ENCODE data around the gene SLCO1B3. TPM values are rescaled to one million over a fixed set of nuclear protein-coding genes. Genes with fewer than 3 reads are reported as not detected.
"Not testable (repeated sequence)": the region's sequence is repeated elsewhere in the genome, so short reads cannot be mapped to it uniquely, and the experiment has no call there.

The SLCO1B3 gene, protein sequence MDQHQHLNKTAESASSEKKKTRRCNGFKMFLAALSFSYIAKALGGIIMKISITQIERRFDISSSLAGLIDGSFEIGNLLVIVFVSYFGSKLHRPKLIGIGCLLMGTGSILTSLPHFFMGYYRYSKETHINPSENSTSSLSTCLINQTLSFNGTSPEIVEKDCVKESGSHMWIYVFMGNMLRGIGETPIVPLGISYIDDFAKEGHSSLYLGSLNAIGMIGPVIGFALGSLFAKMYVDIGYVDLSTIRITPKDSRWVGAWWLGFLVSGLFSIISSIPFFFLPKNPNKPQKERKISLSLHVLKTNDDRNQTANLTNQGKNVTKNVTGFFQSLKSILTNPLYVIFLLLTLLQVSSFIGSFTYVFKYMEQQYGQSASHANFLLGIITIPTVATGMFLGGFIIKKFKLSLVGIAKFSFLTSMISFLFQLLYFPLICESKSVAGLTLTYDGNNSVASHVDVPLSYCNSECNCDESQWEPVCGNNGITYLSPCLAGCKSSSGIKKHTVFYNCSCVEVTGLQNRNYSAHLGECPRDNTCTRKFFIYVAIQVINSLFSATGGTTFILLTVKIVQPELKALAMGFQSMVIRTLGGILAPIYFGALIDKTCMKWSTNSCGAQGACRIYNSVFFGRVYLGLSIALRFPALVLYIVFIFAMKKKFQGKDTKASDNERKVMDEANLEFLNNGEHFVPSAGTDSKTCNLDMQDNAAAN
- 2.6 and 3.2 TPM in 2 replicates for total RNA-seq (2014; rRNA removed; shearing (Covaris generic))

DNA sequence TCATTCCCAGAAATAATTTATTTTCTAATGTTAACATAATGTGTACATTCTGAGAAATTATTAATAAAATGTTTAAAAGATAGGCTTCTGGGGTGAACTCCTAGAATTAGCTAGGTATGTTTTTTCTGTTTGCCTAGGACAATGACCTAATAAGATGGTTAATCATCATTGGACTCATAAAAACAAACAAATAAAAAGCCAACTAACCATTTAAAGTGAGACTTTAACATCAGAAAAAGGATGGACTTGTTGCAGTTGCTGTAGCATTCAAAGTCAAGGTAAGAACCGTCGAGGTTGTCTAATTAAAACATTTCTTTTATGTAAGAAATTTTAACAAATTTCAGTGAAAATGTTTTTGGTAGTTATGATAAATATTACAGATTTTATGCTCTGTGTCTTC, at the start of gene SLCO1B3:
Gene SLCO1B3, plus strand, starts transcription at position 219 of the 400 bp plus-strand sequence. CDS start 5,034 bp downstream, outside the sequence.
- peak; percentile 19 for DNase-seq (ENCODE audit: low spot score)

DNA sequence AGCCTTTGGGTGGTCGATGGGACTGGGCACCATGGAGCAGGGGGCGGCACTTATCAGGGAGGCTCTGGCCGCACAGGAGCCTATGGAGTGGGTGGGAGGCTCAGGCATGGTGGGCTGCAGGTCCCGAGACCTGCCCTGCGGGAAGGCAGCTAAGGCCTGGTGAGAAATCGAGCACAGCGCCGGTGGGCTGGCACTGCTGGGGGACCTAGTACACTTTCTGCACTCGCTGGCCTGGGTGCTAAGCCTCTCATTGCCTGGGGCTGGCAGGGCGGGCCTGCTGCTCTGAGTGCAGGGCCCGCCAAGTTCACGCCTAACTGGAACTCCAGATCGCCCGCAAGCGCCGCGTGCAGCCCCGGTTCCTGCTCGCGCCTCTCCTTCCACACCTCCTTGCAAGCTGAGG, 33.1 kb upstream of the SLCO1B3 start:
- DNase-seq (ENCODE audit: low spot score) = no peak

DNA sequence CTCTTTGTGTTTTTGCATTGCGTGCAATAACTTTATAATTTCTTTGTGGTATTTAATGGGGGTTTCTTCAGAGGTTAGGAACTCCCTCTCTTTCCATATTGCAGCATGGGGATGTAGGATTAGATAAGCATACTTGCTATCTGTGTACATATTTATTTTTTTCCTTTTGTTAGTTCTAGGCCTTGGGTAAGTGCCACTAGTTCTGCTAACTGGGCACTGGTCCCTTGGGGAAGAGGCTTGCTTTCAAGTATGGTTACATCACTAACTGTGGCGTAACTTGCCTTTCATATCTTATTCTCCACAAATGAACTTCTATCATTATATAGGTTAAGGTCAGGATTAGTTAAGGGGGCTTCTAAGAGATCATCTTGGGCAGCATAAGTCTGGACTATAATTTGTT, 31.5 kb upstream of the SLCO1B3 start:
- DNase-seq (ENCODE audit: low spot score) = no peak

DNA sequence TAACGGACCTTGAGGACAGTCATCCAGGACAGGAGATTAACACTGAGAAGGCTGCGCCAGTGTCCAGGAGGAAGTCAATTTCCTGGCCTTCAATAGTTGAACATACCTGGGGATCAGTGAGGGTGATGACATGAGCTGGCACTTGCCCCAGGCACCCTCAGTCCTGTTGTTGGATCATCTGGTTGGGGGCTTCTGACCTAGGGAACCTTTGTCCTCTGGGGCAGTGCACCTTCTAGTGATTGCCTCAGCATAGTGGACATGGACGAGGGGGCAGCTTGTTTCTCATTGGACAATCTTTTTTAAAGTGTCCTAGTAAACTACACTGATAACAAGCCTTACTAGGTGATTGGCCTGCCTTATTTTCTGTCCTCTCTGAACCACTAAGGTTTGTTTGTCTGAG, 30.5 kb upstream of the SLCO1B3 start:
- not testable (repeated sequence) for DNase-seq (ENCODE audit: low spot score)

DNA sequence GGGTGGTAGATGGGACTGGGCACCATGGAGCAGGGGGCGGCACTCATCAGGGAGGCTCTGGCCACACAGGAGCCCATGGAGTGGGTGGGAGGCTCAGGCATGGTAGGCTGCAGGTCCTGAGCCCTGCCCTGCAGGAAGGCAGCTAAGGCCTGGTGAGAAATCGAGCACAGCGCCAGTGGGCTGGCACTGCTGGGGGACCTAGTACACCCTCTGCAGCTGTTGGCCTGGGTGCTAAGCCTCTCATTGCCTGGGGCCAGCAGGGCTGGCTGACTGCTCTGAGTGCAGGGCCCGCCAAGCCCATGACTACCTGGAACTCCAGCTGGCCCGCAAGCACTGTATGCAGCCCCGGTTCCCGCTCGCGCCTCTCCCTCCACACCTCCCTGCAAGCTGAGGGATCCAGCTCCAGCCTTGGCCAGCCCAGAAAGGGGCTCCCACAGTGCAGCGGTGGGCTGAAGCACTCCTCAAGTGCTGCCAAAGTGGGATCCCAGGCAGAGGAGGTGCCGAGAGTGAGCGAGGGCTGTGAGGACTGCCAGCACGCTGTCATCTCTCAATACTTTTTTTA, 26.6 kb upstream of the SLCO1B3 start:
- DNase-seq (ENCODE audit: low spot score) = not testable (repeated sequence)

DNA sequence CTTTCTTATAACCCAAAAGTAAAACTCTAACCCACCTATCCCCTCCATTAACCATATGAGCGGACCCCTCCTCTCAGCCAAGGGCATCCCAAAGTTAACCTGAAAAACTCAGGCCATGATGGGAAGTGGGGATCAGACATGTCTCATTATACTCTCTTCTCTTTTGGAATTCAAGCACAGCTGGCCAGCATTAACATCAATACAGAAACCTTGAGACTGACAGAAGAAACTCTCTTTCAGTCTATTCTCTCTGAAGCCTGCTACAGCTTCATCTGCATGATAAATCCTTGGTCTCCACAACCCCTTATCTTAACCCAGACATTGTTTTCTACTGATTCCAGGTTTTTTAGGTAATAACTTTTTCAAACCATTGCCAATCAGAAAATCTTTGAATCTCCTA, 17.5 kb upstream of the SLCO1B3 start:
- DNase-seq (ENCODE audit: low spot score) = no peak

DNA sequence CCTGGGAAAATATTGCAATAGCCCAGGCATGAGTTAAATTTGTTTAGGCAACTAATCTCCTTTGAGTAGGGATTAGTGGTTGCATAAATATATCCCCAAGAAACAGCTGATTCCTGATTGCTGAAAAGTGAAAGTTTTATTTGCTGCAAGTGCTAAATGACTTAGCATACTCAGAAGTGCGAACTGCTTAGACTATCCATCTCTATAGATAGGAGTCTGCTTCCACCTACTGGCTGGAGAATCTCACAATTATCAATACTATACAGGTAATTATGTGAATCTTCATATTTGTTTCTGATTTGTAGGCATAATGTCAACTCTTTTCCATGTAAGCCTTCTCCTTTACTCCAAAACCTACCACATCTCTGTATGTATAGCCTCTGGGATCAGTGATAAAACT, 12.0 kb upstream of the SLCO1B3 start:
- peak; percentile 66 for DNase-seq (ENCODE audit: low spot score)

DNA sequence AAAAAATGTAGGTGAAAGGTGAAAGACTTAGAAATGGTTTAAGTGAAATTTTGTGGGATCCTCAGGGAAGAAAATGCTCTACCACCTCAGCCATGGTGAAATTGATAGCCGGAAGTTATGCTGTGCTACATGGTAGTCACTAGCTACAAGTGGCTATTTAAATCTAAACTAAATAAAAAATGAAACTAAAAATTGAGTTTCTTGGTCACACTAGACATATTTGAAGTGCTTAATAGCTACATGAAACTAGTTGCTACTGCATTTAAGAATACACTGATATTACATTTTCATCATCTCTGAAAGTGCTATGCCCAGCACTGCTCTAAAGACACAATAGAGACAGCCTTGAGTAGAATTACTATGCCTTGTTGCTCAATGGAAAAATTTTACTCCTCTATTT, 10.3 kb upstream of the SLCO1B3 start:
- no peak for DNase-seq (ENCODE audit: low spot score)

DNA sequence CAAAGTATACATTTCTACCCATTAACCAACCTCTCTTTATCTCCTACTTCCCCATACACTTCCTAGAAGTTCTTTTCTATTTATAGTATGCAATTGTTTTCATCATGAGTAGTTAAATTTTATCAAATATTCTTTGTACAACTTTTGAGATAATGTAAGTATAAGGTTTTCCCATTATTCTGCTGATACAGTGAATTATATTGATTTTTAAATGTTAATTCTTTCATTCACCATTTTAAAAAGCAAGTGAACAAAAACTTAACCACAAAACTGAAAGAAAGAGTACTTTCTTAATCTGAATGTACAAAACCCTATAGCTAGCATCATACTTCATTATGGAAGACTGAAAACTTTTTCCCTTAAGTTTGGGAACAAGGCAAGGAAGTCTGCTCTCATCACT, 9.5 kb upstream of the SLCO1B3 start:
- no peak for DNase-seq (ENCODE audit: low spot score)

DNA sequence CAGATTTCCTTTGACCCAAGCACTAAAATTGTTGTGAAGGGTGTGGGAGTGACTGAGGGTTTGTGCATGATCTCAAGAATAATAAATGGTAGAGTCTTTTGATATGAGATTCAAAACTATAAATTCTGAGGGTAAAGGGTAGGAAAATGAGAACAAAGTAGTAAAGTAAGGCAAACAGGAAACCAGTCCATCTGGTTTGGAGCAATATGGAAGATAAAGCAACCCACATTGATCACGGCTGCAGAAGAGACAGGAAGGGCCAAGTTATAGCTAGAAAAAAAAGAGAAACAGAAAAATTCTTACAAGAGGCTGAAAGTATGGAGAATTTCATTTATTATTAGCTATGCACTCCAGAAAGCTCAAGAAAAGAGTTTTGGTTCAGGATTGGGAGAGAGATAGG, 4.6 kb upstream of the SLCO1B3 start:
- DNase-seq (ENCODE audit: low spot score) = no peak

DNA sequence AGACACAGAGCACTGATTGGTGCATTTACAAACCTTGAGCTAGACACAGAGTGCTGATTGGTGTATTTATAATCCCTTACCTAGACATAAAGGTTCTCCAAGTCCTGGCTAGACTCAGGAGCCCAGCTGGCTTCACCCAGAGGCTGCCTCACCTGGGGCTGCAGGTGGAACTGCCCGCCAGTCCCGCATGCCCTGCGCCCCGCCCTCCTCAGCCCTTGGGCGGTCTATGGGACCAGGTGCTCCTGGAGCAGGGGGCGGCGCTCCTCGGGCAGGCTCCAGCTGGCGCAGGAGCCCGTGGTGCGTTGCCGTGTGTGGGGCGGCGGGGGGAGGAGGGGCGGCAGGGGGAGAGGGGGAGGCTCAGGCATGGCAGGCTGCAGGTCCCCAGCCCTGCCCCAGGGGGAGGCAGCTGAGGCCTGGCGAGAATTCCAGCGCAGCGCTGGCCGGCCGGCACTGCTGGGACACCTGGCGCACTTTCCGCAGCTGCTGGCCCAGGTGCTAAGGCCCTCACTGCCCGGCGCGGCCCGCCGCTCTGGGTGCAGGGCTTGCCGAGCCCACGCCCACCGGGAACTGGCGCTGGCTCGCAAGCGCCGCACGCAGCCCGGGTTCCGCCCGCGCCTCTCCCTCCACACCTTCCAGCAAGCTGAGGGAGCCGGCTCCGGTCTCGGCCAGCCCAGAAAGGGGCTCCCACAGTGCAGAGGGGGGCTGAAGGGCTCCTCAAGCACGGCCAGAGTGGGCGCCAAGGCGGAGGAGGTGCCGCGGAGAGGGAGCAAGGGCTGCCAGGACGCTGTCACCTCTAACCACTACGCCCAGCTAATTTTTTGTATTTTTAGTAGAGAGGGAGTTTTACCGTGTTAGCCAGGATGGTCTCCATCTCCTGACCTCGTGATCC, 3.1 kb upstream of the SLCO1B3 start:
- DNase-seq (ENCODE audit: low spot score) = no peak

DNA sequence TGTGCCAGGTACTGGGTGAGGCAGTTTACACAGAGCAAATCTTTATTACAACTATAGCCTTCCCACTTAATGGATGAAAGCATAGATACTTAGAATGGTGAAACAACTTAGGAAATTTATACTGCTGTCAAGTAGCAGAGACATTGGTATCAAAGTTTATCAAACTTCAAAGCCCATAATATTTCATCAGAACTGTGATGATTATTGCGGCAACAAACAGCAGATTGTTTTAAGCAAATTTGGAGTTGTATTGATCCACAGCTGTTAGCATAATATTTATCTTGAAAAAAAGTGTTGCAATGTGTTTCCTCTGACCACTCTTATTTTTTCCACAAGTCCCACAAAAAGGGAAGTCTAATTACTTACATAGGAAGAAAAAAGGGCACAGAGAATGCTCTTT, 2.0 kb upstream of the SLCO1B3 start:
- no peak for DNase-seq (ENCODE audit: low spot score)

DNA sequence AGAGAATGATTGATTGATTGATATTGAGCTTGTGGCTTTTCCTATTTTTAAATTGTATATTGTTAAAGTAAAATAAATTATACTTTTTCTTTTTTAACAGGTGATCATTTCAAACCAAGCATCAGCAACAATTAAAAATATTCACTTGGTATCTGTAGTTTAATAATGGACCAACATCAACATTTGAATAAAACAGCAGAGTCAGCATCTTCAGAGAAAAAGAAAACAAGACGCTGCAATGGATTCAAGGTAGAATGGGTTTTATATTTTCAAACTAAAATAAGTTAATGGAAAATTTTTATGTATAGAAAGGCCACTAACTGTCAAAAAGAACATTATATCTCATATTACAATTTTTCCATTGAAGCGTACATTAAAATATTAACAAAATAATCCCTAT, 5.1 kb downstream of the SLCO1B3 start:
- no peak for DNase-seq (ENCODE audit: low spot score)

DNA sequence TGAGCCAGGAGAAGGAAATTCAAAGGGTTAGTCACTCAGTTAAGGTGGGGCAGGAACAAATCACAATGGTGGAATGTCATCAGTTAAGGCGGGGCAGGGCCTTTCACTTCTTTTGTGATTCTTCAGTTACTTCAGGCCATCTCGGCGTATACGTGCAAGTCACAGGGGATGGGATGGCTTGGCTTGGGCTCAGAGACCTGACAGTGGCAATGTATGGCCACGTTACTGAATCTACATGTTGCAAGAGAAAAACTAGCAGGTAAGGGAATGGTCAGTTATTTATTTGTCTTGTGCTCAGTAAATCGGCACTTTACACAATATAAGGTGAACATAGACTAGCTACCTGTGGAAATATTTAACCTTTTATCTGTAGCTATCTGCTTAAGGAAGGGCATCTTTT, 11.9 kb downstream of the SLCO1B3 start:
- DNase-seq (ENCODE audit: low spot score) = peak; percentile 55

DNA sequence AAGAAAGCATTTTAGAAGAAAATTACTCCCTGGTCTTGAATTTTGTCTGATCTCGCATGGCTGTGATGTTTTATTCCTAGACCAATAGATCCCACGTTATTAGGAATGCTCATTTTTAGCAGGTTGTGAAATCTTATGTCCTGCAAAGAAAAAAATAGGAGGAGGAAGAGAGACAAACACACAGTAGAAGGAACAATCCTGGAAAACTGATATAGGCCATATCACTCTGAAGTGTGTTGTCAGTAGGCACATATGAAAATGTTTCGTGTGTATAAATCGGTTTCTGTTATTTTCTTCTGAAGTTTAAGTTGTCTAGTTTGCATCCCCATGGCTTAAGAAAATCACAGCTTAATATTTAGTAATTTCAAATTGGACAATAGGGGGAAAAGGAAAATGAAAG, 12.4 kb downstream of the SLCO1B3 start:
- peak; percentile 32 for DNase-seq (ENCODE audit: low spot score)

DNA sequence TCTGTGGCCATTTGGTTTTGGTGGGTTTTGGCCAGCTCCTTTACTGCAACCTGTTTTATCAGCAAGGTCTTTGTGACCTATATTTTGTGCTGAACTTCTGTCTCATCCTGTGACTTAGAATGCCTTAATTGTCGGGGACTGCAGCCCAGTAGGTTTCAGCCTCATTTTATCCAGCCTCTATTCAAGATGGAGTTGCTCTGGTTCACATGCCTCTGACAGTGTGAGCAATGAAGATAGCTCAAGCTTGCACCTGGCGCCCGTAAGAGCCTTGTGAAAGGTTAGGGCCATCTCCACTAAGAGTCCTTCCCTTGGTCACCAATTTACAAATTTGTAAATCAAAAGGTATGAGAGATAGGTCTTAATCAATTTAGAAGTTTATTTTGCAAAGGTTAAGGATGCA, 19.4 kb downstream of the SLCO1B3 start:
- DNase-seq (ENCODE audit: low spot score) = no peak

DNA sequence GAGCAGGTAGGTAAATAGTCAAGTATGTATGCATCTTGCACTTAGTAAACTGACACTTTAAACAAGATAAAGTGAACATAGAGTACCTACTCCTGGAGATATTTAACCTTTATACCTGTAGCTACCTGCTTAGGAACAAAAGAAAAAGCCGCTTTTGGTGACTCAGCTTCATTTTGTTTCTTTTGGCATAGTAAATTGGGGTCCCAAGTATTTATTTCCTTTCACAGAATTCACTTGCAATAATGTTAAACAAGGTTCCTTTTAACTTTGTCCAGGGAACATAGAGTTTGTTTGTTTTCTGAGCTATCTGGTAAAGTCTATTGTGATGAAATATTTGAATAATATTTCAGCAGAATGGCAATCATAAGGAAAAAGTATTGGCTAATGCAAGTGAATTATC, 20.0 kb downstream of the SLCO1B3 start:
- peak; percentile 34 for DNase-seq (ENCODE audit: low spot score)

DNA sequence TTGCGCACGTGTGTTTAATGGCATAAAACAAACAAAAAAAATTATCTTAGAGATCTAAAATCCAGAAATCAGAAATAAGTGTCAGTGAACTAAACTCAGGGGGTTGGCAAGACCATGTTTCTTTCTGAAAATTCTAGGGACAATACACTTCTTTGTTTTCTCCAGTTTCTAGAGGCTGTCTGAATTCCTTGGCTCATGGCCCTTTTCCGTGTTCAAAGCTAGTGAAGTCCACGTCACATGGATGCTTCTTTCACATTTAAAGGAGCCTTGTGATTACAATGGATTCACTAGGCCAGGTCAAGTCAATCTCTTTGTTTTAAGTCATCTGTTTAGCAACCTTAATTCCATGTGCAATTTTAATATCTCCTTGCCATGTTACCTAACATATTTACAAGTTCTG, 22.4 kb downstream of the SLCO1B3 start:
- DNase-seq (ENCODE audit: low spot score) = peak; percentile 43

DNA sequence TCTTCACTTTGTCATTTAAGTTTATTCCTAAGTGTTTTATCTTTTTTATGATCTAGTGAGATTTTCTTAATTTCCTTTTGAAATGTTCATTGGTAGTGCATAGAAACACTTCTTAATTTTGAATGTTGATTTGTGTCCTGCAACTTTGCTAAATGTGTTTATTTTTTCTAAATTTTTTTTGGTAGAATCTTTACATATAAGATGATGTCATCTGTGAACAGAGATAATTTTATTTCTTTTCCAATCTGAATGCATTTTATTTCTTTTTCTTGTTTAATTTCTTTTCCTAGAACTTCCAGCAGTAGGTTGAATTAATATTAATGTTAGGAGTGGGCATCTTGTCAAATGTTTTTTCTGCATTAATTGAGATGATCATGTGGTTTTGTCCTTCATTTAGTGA, 42.1 kb downstream of the SLCO1B3 start:
- DNase-seq (ENCODE audit: low spot score) = no peak

DNA sequence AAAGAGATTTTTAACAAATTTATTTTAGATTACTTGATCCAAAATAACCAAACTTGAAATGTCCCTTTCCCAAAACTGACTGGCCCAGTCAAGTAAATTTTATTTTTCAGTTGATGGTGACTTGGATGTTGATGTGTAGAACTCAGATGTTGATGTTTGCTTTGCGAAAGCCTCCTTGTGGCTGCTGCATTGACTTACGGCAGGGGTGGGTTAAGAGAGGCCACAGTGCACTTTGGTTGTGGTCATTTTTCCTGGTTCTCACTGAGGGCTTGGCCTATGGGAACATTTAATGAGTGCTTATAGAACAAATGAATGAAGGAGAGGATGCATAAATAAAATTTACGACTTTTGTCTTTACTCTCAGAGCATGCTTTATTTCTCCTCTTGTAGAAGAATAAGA, 52.6 kb downstream of the SLCO1B3 start:
- DNase-seq (ENCODE audit: low spot score) = no peak

DNA sequence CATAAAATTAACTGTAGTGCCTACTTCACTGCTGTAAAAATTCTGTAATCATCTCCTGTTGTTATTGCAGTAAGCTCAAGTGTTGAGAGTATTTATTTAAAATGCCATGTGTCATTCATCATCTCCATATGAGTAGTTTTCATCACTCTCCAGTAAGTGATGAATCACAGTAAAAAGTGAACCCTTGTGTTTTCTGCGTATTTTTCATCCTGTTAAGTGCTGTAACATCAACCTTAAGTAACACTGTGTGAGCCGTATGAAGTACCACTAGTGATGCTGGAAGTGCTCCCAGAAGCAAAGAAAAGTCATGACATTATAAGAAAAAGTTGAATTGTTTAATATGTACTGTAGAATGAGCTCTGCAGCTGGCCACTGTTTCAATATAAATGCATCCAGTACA, 55.4 kb downstream of the SLCO1B3 start:
- DNase-seq (ENCODE audit: low spot score) = no peak

DNA sequence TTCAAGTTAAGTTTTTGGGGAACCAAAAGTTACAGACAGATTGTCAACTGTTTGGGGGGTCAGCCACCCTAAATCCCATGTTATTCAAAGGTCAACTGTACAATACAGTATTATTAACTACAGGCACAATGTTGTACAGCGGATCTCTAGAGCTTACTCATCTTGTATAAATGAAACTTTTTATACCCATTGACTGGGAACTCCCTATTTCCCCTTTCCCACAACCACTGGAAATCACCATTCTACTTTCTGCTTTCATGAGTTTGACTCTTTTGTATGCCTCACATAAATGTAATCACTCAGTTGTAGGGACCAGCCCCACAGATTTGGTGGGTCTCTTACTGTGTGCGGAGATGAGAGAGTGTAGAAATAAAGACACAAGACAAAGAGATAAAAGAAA, 57.8 kb downstream of the SLCO1B3 start:
- DNase-seq (ENCODE audit: low spot score) = no peak

All from HT-29 (cell line).